BLaER1 treated with 17β-estradiol and CSF1 and Interleukin-3, amounts not matched to agents 10 nM and 100 nM (cell line): ENCODE results near the gene APC2.
A peak's percentile ranks its signal among the peaks of the same experiment; 100 is the strongest.

Experiments used
- H3K27ac ChIP-seq, 11 experiments: shearing (Covaris generic); formaldehyde crosslinking; 2 replicates each; pipeline ENCODE4 v1.8.1; 2022
- H3K27me3 ChIP-seq, 11 experiments: shearing (Covaris generic); formaldehyde crosslinking; 2 replicates each; pipeline ENCODE4 v1.8.1; 2022
- H3K36me3 ChIP-seq, 11 experiments: shearing (Covaris generic); formaldehyde crosslinking; 2 replicates each; pipeline ENCODE4 v1.8.1; 2022
- H3K4me1 ChIP-seq, 10 experiments: shearing (Covaris generic); formaldehyde crosslinking; 2 replicates each; pipeline ENCODE4 v1.8.1; 2022
- H3K4me2 ChIP-seq, 11 experiments: shearing (Covaris generic); formaldehyde crosslinking; 2 replicates each; pipeline ENCODE4 v1.8.1; 2022
- H3K4me3 ChIP-seq, 10 experiments: shearing (Covaris generic); formaldehyde crosslinking; 2 replicates each; pipeline ENCODE4 v1.8.1; 2022
- H3K9ac ChIP-seq, 11 experiments: shearing (Covaris generic); formaldehyde crosslinking; 2 replicates each; pipeline ENCODE4 v1.8.1; 2022
- H3K9me3 ChIP-seq, 11 experiments: shearing (Covaris generic); formaldehyde crosslinking; replicated peaks in 1 of 11; 2 replicates each; pipeline ENCODE4 v1.8.1; 2022
- H4K20me1 ChIP-seq, 11 experiments: shearing (Covaris generic); formaldehyde crosslinking; 2 replicates each; pipeline ENCODE4 v1.8.1; 2022
- Cebpa-rat ChIP-seq, 11 experiments: shearing (Covaris generic); IDR thresholded peaks; 2 replicates each; pipeline ENCODE4 v1.8.1; 2022

APC2 gene

DNA sequence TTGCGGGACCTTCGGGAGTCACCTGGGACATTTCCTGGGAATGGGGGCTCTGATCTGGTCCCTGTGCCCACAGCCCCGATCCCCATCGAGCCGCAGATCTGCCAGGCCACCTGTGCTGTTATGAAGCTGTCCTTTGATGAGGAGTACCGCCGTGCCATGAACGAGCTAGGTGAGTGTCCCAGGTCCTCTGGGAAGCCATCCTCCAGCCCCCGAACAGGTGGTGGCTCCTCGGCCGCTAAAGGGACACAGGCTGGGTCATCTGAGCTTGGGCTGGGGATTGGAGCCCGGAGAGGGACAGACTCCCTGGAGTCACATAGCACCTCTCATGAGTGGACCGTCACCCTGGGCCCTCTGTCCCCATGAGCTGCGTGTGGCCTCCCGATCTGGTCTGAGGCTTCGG, 8.0 kb downstream of the APC2 start:
- Histone ChIP-seq H3K4me2 (no peak overlapping the region), H3K4me3 (no peak overlapping the region), H3K4me1 (peaks cover 43 to 58% (median 46%) of the 10 kb centered on the region in 10 experiments), H3K9ac (no peak overlapping the region), H4K20me1 (peaks cover 24 to 90% (median 61%) of the 10 kb centered on the region in 11 experiments; a peak in 20 of 22 replicates), H3K9me3 (0 out of 22 replicates have a peak, but pooled peaks cover 0 to 7% (median 0%) of the 10 kb centered on the region in 11 experiments), H3K27me3 (peaks cover 29 to 59% (median 51%) of the 10 kb centered on the region in 11 experiments), H3K27ac (no peak overlapping the region), H3K36me3 (peaks cover 0 to 16% (median 14%) of the 10 kb centered on the region in 11 experiments; a peak in 12 of 22 replicates)
- no peak for TF ChIP-seq Cebpa-rat (IDR thresholded peaks at IDR 0.05)

GRCh38 chr19:1459479-1459878, 9.6 kb downstream of the APC2 start:
- H3K4me3 ChIP-seq = no peak overlapping the region
- H3K9me3 ChIP-seq = 0 out of 22 replicates have a peak, but pooled peaks cover 0 to 7% (median 0%) of the 10 kb centered on the region in 11 experiments
- H3K27me3 ChIP-seq = peaks cover 14 to 46% (median 36%) of the 10 kb centered on the region in 11 experiments
- H3K4me2 ChIP-seq = peak overlapping the region in 5 of 11 experiments; percentile 28 to 64 (median 56); a peak in 9 of 22 replicates
- peak overlapping the region in 2 of 11 experiments; percentile 22 to 30; a peak in 2 of 22 replicates for H3K27ac ChIP-seq
- peaks cover 34 to 90% (median 64%) of the 10 kb centered on the region in 11 experiments; a peak in 20 of 22 replicates for H4K20me1 ChIP-seq
- peaks cover 0 to 16% (median 14%) of the 10 kb centered on the region in 11 experiments; a peak in 12 of 22 replicates for H3K36me3 ChIP-seq
- H3K9ac ChIP-seq = peak overlapping the region in 2 of 11 experiments; percentile 13 to 19; a peak in 1 of 22 replicates
- peaks cover 28 to 44% (median 32%) of the 10 kb centered on the region in 10 experiments for H3K4me1 ChIP-seq
- no peak for TF ChIP-seq Cebpa-rat (IDR thresholded peaks at IDR 0.05)

- Histone ChIP-seq H3K4me2 (peak overlapping the region in 5 of 11 experiments; percentile 28 to 64 (median 56); a peak in 9 of 22 replicates), H3K36me3 (peaks cover 0 to 19% (median 14%) of the 10 kb centered on the region in 11 experiments; a peak in 12 of 22 replicates), H4K20me1 (peaks cover 43 to 94% (median 70%) of the 10 kb centered on the region in 11 experiments), H3K4me3 (no peak overlapping the region), H3K9ac (no peak overlapping the region), H3K27me3 (peaks cover 19 to 46% (median 36%) of the 10 kb centered on the region in 11 experiments), H3K27ac (no peak overlapping the region), H3K4me1 (peaks cover 19 to 39% (median 26%) of the 10 kb centered on the region in 10 experiments), H3K9me3 (0 out of 22 replicates have a peak, but pooled peaks cover 0 to 7% (median 0%) of the 10 kb centered on the region in 11 experiments)
- TF ChIP-seq Cebpa-rat (IDR thresholded peaks at IDR 0.05) = no peak
These were observed 10.4 kb downstream of the APC2 start for GRCh38 chr19:1460033-1460995.

GRCh38 chr19:1461862-1462261, 11.9 kb downstream of the APC2 start:
- no peak for TF ChIP-seq Cebpa-rat (IDR thresholded peaks at IDR 0.05)
- peaks cover 4 to 34% (median 16%) of the 10 kb centered on the region in 10 experiments for H3K4me1 ChIP-seq
- H3K4me2 ChIP-seq = no peak overlapping the region
- no peak overlapping the region for H3K27ac ChIP-seq
- H3K27me3 ChIP-seq = peaks cover 28 to 47% (median 40%) of the 10 kb centered on the region in 11 experiments
- no peak overlapping the region for H3K9ac ChIP-seq
- H3K4me3 ChIP-seq = no peak overlapping the region
- H3K36me3 ChIP-seq = peaks cover 4 to 27% (median 20%) of the 10 kb centered on the region in 11 experiments; a peak in 12 of 22 replicates
- H4K20me1 ChIP-seq = peaks cover 48 to 96% (median 74%) of the 10 kb centered on the region in 11 experiments
- H3K9me3 ChIP-seq = no peaks in the 10 kb centered on the region

DNA sequence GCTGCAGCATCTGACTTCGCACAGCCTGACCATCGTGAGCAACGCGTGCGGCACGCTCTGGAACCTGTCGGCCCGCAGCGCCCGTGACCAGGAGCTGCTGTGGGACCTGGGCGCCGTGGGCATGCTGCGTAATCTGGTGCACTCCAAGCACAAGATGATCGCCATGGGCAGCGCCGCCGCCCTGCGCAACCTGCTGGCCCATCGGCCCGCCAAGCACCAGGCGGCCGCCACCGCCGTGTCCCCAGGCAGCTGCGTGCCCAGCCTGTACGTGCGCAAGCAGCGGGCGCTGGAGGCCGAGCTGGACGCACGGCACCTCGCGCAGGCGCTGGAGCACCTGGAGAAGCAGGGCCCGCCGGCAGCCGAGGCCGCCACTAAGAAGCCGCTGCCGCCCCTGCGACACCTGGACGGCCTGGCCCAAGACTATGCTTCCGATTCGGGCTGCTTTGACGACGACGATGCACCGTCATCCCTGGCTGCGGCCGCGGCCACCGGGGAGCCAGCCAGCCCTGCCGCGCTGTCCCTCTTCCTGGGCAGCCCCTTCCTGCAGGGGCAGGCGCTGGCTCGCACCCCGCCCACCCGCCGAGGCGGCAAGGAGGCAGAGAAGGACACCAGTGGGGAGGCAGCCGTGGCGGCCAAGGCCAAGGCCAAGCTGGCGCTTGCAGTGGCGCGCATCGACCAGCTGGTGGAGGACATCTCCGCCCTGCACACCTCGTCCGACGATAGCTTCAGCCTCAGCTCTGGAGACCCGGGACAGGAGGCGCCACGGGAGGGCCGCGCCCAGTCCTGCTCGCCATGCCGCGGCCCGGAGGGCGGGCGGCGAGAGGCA, 15.5 kb downstream of the APC2 start:
- Histone ChIP-seq H3K4me3 (no peak overlapping the region), H3K4me2 (peak overlapping the region in 7 of 11 experiments; percentile 4 to 60 (median 46); a peak in 8 of 22 replicates), H3K27me3 (peaks cover 56 to 66% (median 61%) of the 10 kb centered on the region in 11 experiments), H4K20me1 (peaks cover 76 to 97% (median 82%) of the 10 kb centered on the region in 11 experiments), H3K36me3 (peaks cover 2 to 22% (median 14%) of the 10 kb centered on the region in 11 experiments; a peak in 12 of 22 replicates), H3K27ac (no peak overlapping the region), H3K9me3 (no peaks in the 10 kb centered on the region), H3K9ac (no peak overlapping the region), H3K4me1 (peaks cover 24 to 41% (median 35%) of the 10 kb centered on the region in 10 experiments)
- TF ChIP-seq Cebpa-rat (IDR thresholded peaks at IDR 0.05) = no peak

GRCh38 chr19:1466018-1466460, 16.1 kb downstream of the APC2 start:
- Histone ChIP-seq H3K4me2 (peak overlapping the region in 7 of 11 experiments; percentile 4 to 60 (median 46); a peak in 9 of 22 replicates), H3K27ac (no peak overlapping the region), H3K27me3 (peaks cover 62 to 72% (median 67%) of the 10 kb centered on the region in 11 experiments), H3K9ac (no peak overlapping the region), H3K4me1 (peaks cover 30 to 48% (median 42%) of the 10 kb centered on the region in 10 experiments), H3K4me3 (no peak overlapping the region), H3K9me3 (no peaks in the 10 kb centered on the region), H3K36me3 (peaks cover 0 to 16% (median 8%) of the 10 kb centered on the region in 11 experiments; a peak in 12 of 22 replicates), H4K20me1 (peaks cover 76 to 97% (median 83%) of the 10 kb centered on the region in 11 experiments)
- TF ChIP-seq Cebpa-rat (IDR thresholded peaks at IDR 0.05) = no peak

GRCh38 chr19:1466461-1467214, 16.7 kb downstream of the APC2 start:
- Histone ChIP-seq H4K20me1 (peaks cover 80 to 97% (median 86%) of the 10 kb centered on the region in 11 experiments), H3K4me1 (peaks cover 36 to 54% (median 48%) of the 10 kb centered on the region in 10 experiments), H3K4me3 (no peak overlapping the region), H3K36me3 (peaks cover 0 to 13% (median 7%) of the 10 kb centered on the region in 11 experiments; a peak in 8 of 22 replicates), H3K9me3 (no peaks in the 10 kb centered on the region), H3K27ac (no peak overlapping the region), H3K4me2 (peak overlapping the region in 2 of 11 experiments; percentile 46 to 49; a peak in 2 of 22 replicates), H3K9ac (no peak overlapping the region), H3K27me3 (peaks cover 68 to 78% (median 73%) of the 10 kb centered on the region in 11 experiments)
- no peak for TF ChIP-seq Cebpa-rat (IDR thresholded peaks at IDR 0.05)
